Measurements from ENCODE around the gene GFI1B.
A peak's percentile ranks its signal among the peaks of the same experiment; 100 is the strongest.
"Not testable (repeated sequence)": the region's sequence is repeated elsewhere in the genome, so short reads cannot be mapped to it uniquely, and the experiment has no call there.

Gene GFI1B

GRCh38 chr9:132978451-132979131 is at the start of gene GFI1B:
GFI1B (plus strand) TSS chr9:132978694; CDS start chr9:132986679, 7,985 bp downstream.
- peak; percentile 76 for DNase-seq (ENCODE audit: low spot score)

- DNase-seq (ENCODE audit: low spot score): no peak
These were observed 47.2 kb upstream of the GFI1B start for GRCh38 chr9:132931178-132931735.

- no peak for DNase-seq (ENCODE audit: low spot score)
These were observed 43.5 kb upstream of the GFI1B start for GRCh38 chr9:132935026-132935425.

- no peak for DNase-seq (ENCODE audit: low spot score)
These were observed 41.0 kb upstream of the GFI1B start for GRCh38 chr9:132937463-132937901.

GRCh38 chr9:132939169-132939568 is 39.3 kb upstream of the GFI1B start:
- no peak for DNase-seq (ENCODE audit: low spot score)

- DNase-seq (ENCODE audit: low spot score): no peak
These were observed 35.8 kb upstream of the GFI1B start for GRCh38 chr9:132942541-132943182.

- DNase-seq (ENCODE audit: low spot score): peak; percentile 12
These were observed 34.7 kb upstream of the GFI1B start for GRCh38 chr9:132943651-132944293.

- peak; percentile 95 for DNase-seq (ENCODE audit: low spot score)
These were observed 34.0 kb upstream of the GFI1B start, which contains the start of gene TSC1 for GRCh38 chr9:132944294-132945185. TSC1 (minus strand) TSS chr9:132944616; CDS start chr9:132928872, 15,744 bp downstream.

- no peak for DNase-seq (ENCODE audit: low spot score)
These were observed 33.0 kb upstream of the GFI1B start for GRCh38 chr9:132945186-132946130.

GRCh38 chr9:132946211-132946610 is 32.3 kb upstream of the GFI1B start:
- peak; percentile 65 for DNase-seq (ENCODE audit: low spot score)

GRCh38 chr9:132946631-132947295 is 31.7 kb upstream of the GFI1B start:
- DNase-seq (ENCODE audit: low spot score): no peak

GRCh38 chr9:132947756-132948155 is 30.7 kb upstream of the GFI1B start:
- no peak for DNase-seq (ENCODE audit: low spot score)

- no peak for DNase-seq (ENCODE audit: low spot score)
These were observed 29.9 kb upstream of the GFI1B start for GRCh38 chr9:132948482-132949050.

GRCh38 chr9:132949709-132950108 is 28.8 kb upstream of the GFI1B start:
- DNase-seq (ENCODE audit: low spot score): no peak

- no peak for DNase-seq (ENCODE audit: low spot score)
These were observed 23.4 kb upstream of the GFI1B start for GRCh38 chr9:132955123-132955522.

GRCh38 chr9:132955768-132956167 is 22.7 kb upstream of the GFI1B start:
- no peak for DNase-seq (ENCODE audit: low spot score)

- DNase-seq (ENCODE audit: low spot score): no peak
These were observed 20.7 kb upstream of the GFI1B start for GRCh38 chr9:132957805-132958204.

GRCh38 chr9:132961002-132961401 is 17.5 kb upstream of the GFI1B start:
- DNase-seq (ENCODE audit: low spot score): no peak

- no peak for DNase-seq (ENCODE audit: low spot score)
These were observed 13.0 kb upstream of the GFI1B start for GRCh38 chr9:132965478-132965877.

GRCh38 chr9:132967908-132968307 is 10.6 kb upstream of the GFI1B start:
- DNase-seq (ENCODE audit: low spot score): not testable (repeated sequence)
